GM19324 (cell line): ENCODE results near the gene SMAD6.

Experiments
- ATAC-seq: cut with Tn5 transposase; IDR thresholded peaks from one replicate; pipeline ENCODE4 v1.9.1; 2021; ENCODE audit warnings: mild to moderate bottlenecking, moderate library complexity; ENCODE audit not compliant: unreplicated experiment, low FRiP score

The SMAD6 gene

DNA sequence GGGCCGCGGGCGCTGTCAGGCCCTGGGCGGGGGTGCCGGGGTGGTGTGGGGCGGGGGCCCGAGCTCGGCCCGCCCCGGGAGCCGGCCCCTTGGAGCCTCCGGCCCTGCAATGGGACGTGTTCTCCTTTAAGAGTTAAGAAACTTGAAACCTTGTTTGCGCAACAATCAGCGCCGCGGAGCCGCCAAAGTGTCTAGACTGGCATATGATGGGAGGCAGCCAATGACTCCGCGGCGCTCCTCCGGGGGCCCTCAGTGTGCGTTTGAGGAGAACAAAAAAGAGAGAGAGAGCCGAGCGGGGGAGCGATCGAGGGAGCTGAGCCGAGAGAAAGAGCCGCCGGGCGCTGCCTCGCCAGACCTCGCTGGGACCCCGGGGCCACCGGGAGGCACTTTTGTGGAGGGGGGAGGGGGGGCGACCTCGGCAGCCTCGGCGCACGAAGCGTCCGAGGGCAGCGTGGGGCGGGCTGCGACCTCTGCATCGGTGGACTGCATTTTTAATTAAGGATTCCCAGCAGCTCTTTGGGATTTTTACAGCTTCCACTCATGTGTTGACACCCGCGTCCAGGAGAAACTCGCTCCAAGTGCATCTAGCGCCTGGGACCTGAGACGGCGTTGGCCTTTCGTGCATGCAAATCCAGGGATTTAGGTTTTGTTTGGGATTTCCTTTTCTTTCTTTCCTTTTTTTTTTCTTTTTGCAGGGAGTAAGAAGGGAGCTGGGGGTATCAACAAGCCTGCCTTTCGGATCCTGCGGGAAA lies at the start of gene SMAD6:
TSS of gene SMAD6 (plus strand) at position 202 of the 752 bp plus-strand sequence. CDS start 1,023 bp downstream, outside the sequence.
- peak; percentile 20 for ATAC-seq

- ATAC-seq, result no peak
Observed at GRCh38 chr15:66652806-66653205, 49.2 kb upstream of the SMAD6 start.

GRCh38 chr15:66653398-66653797 lies 48.6 kb upstream of the SMAD6 start:
- ATAC-seq, result no peak

- no peak for ATAC-seq
Observed at GRCh38 chr15:66653852-66654251, 48.2 kb upstream of the SMAD6 start.

GRCh38 chr15:66654361-66654738 lies 47.7 kb upstream of the SMAD6 start:
- ATAC-seq, result no peak

- ATAC-seq, result no peak
Observed at GRCh38 chr15:66654739-66655375, 47.2 kb upstream of the SMAD6 start.

DNA sequence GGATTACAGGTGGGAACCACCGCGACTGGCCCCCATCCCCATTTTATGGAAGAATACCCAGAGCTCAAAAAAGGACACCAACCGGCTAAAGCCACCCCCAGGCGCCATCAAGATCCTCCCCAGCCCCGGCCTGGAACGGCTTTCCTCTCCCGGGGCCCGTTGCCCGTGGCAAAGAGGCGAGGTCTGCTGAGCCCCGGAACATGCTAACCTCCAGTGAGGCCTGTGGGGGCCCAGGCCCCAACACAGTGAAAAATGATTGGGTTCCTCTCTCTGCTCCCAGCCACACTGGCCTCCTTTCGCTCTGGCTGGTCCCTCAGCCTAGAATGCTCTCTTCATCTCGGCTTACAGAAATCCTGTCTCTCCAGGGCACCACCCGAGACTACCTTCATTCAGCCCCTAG lies 46.5 kb upstream of the SMAD6 start:
- ATAC-seq, result no peak

GRCh38 chr15:66655997-66656396 lies 46.0 kb upstream of the SMAD6 start:
- no peak for ATAC-seq

DNA sequence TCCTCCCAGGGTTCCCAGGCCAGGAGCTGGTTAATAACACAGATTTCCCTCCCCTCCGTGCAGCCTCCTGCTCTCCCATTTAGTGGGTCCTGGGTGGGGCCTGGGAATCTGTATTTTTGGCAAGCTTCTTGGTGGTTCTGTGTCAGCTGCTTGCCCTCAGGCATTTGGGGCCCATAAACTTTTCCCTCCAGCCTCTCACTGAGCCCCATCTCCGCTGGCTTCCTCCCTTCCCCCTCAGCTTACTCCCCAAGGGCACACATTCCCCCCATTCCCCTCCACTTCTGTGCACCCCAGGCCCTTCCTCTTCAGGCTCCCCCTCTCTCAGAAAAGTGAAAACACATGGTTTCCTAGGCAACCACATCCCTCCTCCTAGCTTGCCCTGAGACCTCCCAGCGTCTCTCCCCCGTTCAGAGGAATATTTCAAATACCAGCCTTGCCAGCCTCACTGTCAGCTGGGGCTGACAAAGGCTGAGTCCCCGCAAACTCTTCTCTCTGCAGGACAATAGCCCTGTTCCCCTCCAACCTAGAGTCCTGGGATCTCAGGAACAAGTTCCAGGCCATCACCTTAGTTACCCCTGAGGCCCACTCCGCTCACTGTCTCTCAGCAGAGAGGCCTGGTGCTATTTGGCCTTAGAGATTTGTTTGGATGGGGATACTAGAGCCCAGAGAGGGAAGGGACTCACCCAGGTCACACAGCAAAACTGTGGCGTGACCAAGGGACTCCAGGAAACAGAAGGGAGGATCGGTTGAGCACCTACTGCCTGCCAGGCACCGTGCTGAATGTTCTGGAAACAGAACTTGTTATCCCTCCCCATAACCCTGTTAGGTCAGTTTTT lies 44.6 kb upstream of the SMAD6 start:
- no peak for ATAC-seq

GRCh38 chr15:66658044-66658443 lies 44.0 kb upstream of the SMAD6 start:
- ATAC-seq, result no peak

DNA sequence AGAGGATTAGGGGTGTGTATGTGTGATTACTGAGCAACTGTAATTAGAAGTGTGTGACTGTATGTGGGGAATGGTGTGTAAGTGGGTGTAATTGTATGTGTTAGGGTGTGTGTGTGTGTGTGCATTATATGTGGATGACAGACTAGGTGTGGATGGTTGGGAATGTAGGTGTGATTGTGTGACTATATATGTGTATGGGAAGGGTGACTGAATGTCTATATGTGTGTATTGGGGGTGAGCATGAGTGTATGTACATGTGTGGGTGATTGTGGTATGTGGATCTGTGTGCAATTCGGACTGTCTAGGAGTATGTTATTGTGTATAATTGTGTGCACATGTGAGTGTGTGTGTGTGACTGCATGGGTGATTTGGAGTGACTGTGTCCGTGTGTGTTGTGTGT lies 43.2 kb upstream of the SMAD6 start:
- no peak for ATAC-seq

DNA sequence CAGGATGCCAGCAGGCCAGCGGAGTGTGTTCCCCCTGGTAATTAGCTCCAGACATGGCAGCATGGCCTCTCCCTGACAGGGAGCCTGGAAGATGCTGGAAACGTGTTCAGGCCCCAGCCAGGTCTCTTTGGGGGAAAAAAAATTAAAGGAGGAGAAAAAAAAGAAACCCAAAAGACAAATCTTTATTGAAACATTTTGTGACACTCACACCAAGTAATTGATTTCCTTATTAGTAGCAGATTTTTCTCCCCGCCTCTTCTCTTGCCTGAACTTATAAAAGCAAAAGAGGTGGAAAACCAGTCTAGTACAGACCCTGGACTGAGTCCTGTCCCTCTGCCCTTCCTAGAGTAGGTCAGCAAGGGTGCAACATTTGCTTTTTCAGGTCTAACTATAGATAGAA lies 42.7 kb upstream of the SMAD6 start:
- ATAC-seq, result no peak

DNA sequence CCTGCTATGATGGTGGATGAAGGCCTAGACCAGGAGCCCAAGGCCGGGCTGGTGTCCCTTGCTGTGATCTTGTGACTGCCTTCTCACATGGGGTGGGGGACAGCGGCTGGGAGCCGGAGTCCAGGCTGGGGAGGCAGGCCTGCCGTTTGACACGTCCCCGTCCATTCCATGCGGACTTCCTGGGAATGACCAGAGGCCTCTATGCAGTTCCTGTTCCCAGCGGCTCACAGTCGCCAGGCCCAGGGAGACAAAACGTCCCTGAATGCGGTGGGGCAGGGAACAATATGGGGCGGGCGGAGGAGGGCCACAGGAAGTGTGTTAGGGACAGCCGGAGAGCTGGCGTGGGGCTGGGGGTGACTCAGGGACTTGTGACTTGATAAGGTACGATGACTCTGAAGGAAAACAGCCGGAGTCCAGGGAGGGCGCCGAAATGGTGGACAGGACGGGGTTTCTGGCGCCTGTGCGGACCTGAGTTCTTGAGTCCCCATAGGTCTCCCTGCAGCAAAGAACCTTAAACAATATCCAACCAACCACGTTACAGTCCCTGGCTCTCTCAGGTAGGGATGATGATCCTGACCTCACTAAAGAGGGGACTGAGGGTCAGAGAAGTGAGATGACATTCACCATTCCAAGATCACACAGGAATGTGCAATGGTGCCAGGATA lies 40.5 kb upstream of the SMAD6 start:
- ATAC-seq, result no peak

DNA sequence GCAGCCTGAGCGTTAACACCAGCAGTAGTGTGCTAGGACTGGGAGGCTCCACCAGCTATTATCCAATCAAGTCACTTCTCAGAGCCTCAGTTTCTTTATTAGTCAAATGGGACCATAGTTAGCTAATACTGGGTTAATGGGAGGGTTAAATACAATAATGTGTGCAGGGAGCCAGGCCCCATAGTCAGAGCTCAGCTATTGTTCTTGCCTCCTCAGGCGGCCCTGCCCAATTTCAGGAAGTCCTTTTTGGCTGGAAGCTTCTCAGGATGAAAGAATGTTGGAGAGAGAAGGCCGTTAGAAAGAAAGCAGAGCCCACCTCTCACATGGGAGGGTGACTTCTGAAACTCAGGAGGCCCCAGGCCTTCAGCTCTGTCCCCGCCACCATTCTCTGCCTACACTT lies 39.5 kb upstream of the SMAD6 start:
- no peak for ATAC-seq

DNA sequence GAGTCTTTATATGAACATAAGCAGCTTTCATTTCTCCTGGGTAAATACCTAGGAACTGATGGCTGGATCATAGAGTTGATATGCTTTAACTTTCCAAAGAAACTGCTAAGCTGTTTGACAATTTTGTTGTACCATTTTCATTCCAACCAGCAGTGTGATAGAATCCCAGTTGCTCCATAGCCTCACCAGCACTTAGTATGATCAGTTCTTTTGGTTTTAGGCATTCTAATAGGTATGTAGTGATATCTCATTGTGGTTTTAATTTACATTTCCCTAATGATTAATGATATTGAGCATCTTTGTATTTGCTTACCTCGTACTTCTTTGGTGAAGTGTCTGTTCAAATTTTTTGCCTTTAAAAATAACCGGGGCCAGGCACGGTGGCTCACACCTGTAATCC lies 38.4 kb upstream of the SMAD6 start:
- no peak for ATAC-seq

DNA sequence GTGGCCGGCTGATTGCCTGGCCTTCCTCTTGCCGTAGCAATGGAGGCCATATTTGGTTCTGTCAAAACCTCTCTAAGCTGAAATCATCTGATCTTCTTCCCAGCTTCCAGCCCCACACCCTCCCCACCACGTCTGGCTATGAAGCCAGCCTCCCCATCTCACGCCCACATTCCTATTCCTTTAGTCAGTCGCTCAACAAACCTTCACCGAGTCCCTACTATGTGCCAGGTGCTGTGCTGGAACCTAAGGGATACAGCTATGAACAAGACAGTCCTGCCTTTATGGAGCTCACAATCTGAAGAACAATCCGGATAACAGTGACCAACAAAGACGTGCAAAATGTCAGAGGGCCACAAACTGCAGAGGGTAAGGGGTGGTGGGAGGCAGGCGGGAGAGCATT lies 31.9 kb upstream of the SMAD6 start:
- ATAC-seq, result no peak

GRCh38 chr15:66670762-66671580 lies 31.1 kb upstream of the SMAD6 start:
- ATAC-seq, result no peak

DNA sequence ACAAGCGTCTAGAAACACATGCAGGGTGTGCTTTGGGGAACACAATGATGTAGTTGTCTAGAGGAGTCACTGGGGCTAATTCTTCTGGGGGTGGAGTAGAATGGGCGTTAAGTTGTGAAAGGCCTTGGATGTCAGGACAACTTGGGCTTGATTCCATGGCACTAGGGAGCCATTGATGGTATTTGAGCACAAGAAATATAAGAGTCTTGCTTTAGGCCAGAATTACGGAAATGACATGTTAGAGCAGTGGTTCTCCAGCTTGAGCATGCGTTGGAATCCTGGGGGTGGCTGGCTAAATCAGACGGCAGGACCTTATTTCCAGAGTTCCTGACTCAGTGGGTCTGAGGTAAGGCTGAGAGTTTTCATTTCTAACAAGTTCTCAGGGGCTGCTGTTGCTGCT lies 29.2 kb upstream of the SMAD6 start:
- ATAC-seq, result no peak

GRCh38 chr15:66673410-66674322 lies 28.4 kb upstream of the SMAD6 start:
- no peak for ATAC-seq
